ENCODE measurements around the gene C11orf68. TPM values are rescaled to one million over a fixed set of nuclear protein-coding genes. Genes with fewer than 3 reads are reported as not detected.

The C11orf68 gene
- total RNA-seq, 1 experiment from 2014 or later: 31.9 TPM

GRCh38 chr11:65947603-65948125 is 28.8 kb upstream of the C11orf68 start:
- TF ChIP-seq CDX4 (CRISPR knock-in tag; IDR thresholded peaks at IDR 0.05; ENCODE audit: borderline replicate concordance): no peak
- ChIA-PET CTCF (interaction anchor here (0.7 to 3.9 kb wide), 7 partner anchors 10 to 168 kb away, joined by 3 to 29 read pairs (median 7); partner anchors contain the start of genes AP5B1 and FIBP), POLR2A (interaction anchor here (1.0 kb wide), 1 partner anchor 47 kb away, joined by 3 read pairs; the partner anchor contains the start of gene FOSL1)
- H3K9me3 Mint-ChIP-seq: no peaks in the 10 kb centered on the region
- H3K36me3 Mint-ChIP-seq: no peaks in the 10 kb centered on the region
- DNase-seq (ENCODE audit: low spot score) (no peak), ATAC-seq (no peak)
- peak overlapping the region; percentile 47 for H3K27ac Mint-ChIP-seq
- H3K4me3 Mint-ChIP-seq: no peak overlapping the region
- no peaks in the 10 kb centered on the region for H3K27me3 Mint-ChIP-seq (ENCODE audit: low read depth)
- H3K4me1 Mint-ChIP-seq: peaks cover 31% of the 10 kb centered on the region

DNA sequence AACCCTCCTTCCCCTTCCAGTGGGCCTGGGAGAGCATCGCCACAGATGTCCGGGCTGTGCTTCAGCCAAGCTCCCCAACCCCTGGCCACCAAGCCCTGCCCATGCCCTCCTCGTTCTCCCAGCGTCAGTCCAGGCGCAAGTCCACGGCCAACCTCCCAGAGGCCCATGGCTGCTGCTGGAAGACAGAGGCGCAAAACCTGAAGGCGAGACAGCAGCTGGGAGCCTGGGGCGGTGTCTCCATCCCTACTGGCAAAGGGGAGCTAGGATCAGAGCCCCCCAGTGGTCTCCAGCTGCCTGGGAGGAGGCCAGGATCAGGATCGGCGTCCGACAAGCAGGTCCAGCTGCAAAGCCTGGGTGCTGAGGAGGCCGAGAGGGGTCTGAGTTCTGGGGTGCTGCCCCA is 28.3 kb upstream of the C11orf68 start:
- ATAC-seq (peak; percentile 13), DNase-seq (ENCODE audit: low spot score) (peak; percentile 35)
- CTCF ChIA-PET: interaction anchor here (0.5 to 3.9 kb wide), 10 partner anchors 9 to 168 kb away, joined by 3 to 29 read pairs (median 5); partner anchors contain the start of genes AP5B1, C11orf68 and FIBP
- no peaks in the 10 kb centered on the region for H3K9me3 Mint-ChIP-seq
- H3K27ac Mint-ChIP-seq: peak overlapping the region; percentile 93
- POLR2A ChIA-PET: interaction anchor here (0.7 to 1.0 kb wide), 2 partner anchors 31 to 47 kb away, joined by 3 read pairs; partner anchors contain the start of gene FOSL1
- H3K4me1 Mint-ChIP-seq: peaks cover 33% of the 10 kb centered on the region
- no peak for TF ChIP-seq USF1 (CRISPR knock-in tag; IDR thresholded peaks at IDR 0.05)
- TF ChIP-seq CTCF (IDR thresholded peaks at IDR 0.05): no peak
- TF ChIP-seq, protein P1, sequence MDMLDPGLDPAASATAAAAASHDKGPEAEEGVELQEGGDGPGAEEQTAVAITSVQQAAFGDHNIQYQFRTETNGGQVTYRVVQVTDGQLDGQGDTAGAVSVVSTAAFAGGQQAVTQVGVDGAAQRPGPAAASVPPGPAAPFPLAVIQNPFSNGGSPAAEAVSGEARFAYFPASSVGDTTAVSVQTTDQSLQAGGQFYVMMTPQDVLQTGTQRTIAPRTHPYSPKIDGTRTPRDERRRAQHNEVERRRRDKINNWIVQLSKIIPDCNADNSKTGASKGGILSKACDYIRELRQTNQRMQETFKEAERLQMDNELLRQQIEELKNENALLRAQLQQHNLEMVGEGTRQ (CRISPR knock-in tag; IDR thresholded peaks at IDR 0.05): no peak
- no peak for TF ChIP-seq IRF2 (CRISPR knock-in tag; IDR thresholded peaks at IDR 0.05; ENCODE audit: borderline replicate concordance, low read depth)
- no peaks in the 10 kb centered on the region; the same call in 1 of the 2 replicates for H3K27me3 Mint-ChIP-seq (ENCODE audit: low read depth)
- no peaks in the 10 kb centered on the region for H3K36me3 Mint-ChIP-seq
- no peak overlapping the region; the same call in 1 of the 2 replicates for H3K4me3 Mint-ChIP-seq

DNA sequence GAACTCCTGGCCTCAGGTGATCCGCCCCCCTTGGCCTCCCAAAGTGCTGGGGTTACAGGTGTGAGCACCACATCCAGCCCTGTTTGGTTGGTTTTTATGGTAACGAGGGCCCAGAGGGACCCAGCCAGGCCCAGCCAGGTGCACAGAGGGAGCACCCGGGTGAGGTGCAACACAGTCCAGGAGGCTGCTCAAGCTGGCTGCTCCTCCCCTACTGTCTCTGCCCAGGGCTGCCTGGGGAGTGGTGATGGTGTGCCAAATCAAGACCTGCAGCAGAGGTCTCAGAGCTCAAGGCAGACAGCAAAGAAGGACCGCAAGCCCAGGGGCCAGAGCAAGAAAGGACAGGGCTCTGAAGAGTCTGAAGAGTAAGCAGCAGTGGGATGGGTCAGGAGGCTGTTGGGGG is 27.8 kb upstream of the C11orf68 start:
- no peaks in the 10 kb centered on the region for H3K36me3 Mint-ChIP-seq
- H3K4me1 Mint-ChIP-seq: peaks cover 34% of the 10 kb centered on the region
- peak overlapping the region; percentile 45; the same call in 1 of the 2 replicates for H3K27ac Mint-ChIP-seq
- H3K4me3 Mint-ChIP-seq: peak overlapping the region; percentile 59; the same call in 1 of the 2 replicates
- ChIA-PET POLR2A (interaction anchor here (0.7 to 1.4 kb wide), 5 partner anchors 8 to 46 kb away, joined by 3 to 4 read pairs (median 3); partner anchors contain the start of gene FOSL1), CTCF (interaction anchor here (0.5 to 3.9 kb wide), 10 partner anchors 12 to 276 kb away, joined by 3 to 29 read pairs (median 4); partner anchors contain the start of genes AP5B1, C11orf68, CCDC85B and FIBP)
- ATAC-seq: no peak
- H3K27me3 Mint-ChIP-seq (ENCODE audit: low read depth): peaks cover under 1% of the 10 kb centered on the region; the same call in 1 of the 2 replicates
- no peak for DNase-seq (ENCODE audit: low spot score)
- TF ChIP-seq E2F4 (CRISPR knock-in tag; IDR thresholded peaks at IDR 0.05; ENCODE audit: borderline replicate concordance, low read depth) (no peak), ARID4B (CRISPR knock-in tag; IDR thresholded peaks at IDR 0.05; ENCODE audit: borderline replicate concordance) (no peak), ZNF138 (CRISPR knock-in tag; conservative IDR thresholded peaks at IDR 0.05) (no peak), ZNF121 (CRISPR knock-in tag; IDR thresholded peaks at IDR 0.05) (no peak), ZBTB21 (CRISPR knock-in tag; IDR thresholded peaks at IDR 0.05; ENCODE audit: borderline replicate concordance) (no peak), GTF2I (CRISPR knock-in tag; conservative IDR thresholded peaks at IDR 0.05) (no peak), NR1H2 (CRISPR knock-in tag; IDR thresholded peaks at IDR 0.05) (no peak)
- H3K9me3 Mint-ChIP-seq: no peaks in the 10 kb centered on the region
